Rectal smooth muscle tissue (tissue), 1 donor: ENCODE measurements around the gene AARS2.
"Not testable (repeated sequence)": the region's sequence is repeated elsewhere in the genome, so short reads cannot be mapped to it uniquely, and the experiment has no call there.

ENCODE experiments used
- H3K27ac ChIP-seq: one replicate; pipeline ENCODE4 v1.7.0; 2013; ENCODE audit warnings: low read depth, low read length, inconsistent platforms
- H3K27me3 ChIP-seq: one replicate; pipeline ENCODE4 v1.7.0; 2013; ENCODE audit warnings: low read length; ENCODE audit not compliant: control insufficient read depth, insufficient read depth
- H3K36me3 ChIP-seq: one replicate; pipeline ENCODE4 v1.7.0; 2013; ENCODE audit warnings: low read length; ENCODE audit not compliant: control insufficient read depth, insufficient read depth
- H3K4me1 ChIP-seq: one replicate; pipeline ENCODE4 v1.7.0; 2013; ENCODE audit warnings: low read length; ENCODE audit not compliant: control insufficient read depth, insufficient read depth
- H3K4me3 ChIP-seq: one replicate; pipeline ENCODE4 v1.7.0; 2013; ENCODE audit warnings: low read length
- H3K9ac ChIP-seq: one replicate; pipeline ENCODE4 v1.7.0; 2013; ENCODE audit warnings: low read length

AARS2 gene

GRCh38 chr6:44341095-44341890 lies 28.1 kb upstream of the AARS2 start:
- Histone ChIP-seq H3K4me3 (no peak overlapping the region), H3K27me3 (no peaks in the 10 kb centered on the region), H3K9ac (no peak overlapping the region), H3K36me3 (no peaks in the 10 kb centered on the region), H3K27ac (no peak overlapping the region), H3K4me1 (no peaks in the 10 kb centered on the region)

- H3K36me3 ChIP-seq: no peaks in the 10 kb centered on the region
- no peaks in the 10 kb centered on the region for H3K4me1 ChIP-seq
- H3K9ac ChIP-seq: no peak overlapping the region
- H3K4me3 ChIP-seq: no peak overlapping the region
- no peaks in the 10 kb centered on the region for H3K27me3 ChIP-seq
- H3K27ac ChIP-seq: no peak overlapping the region
Observed at GRCh38 chr6:44339763-44340625, 26.8 kb upstream of the AARS2 start.

- H3K27ac ChIP-seq: no peak overlapping the region
- no peaks in the 10 kb centered on the region for H3K36me3 ChIP-seq
- H3K9ac ChIP-seq: no peak overlapping the region
- no peak overlapping the region for H3K4me3 ChIP-seq
- no peaks in the 10 kb centered on the region for H3K4me1 ChIP-seq
- no peaks in the 10 kb centered on the region for H3K27me3 ChIP-seq
Observed at GRCh38 chr6:44339301-44339700, 26.2 kb upstream of the AARS2 start.

GRCh38 chr6:44338228-44339122 lies 25.3 kb upstream of the AARS2 start:
- Histone ChIP-seq H3K4me3 (no peak overlapping the region), H3K36me3 (no peaks in the 10 kb centered on the region), H3K27me3 (no peaks in the 10 kb centered on the region), H3K9ac (no peak overlapping the region), H3K4me1 (no peaks in the 10 kb centered on the region), H3K27ac (no peak overlapping the region)

- Histone ChIP-seq H3K27ac (no peak overlapping the region), H3K36me3 (no peaks in the 10 kb centered on the region), H3K4me3 (no peak overlapping the region), H3K4me1 (no peaks in the 10 kb centered on the region), H3K9ac (no peak overlapping the region), H3K27me3 (no peaks in the 10 kb centered on the region)
Observed at GRCh38 chr6:44335631-44336030, 22.5 kb upstream of the AARS2 start.

- H3K36me3 ChIP-seq: no peaks in the 10 kb centered on the region
- H3K27ac ChIP-seq: no peak overlapping the region
- no peaks in the 10 kb centered on the region for H3K27me3 ChIP-seq
- no peak overlapping the region for H3K4me3 ChIP-seq
- H3K9ac ChIP-seq: no peak overlapping the region
- no peaks in the 10 kb centered on the region for H3K4me1 ChIP-seq
Observed at GRCh38 chr6:44333942-44334341, 20.8 kb upstream of the AARS2 start.

GRCh38 chr6:44333273-44333919 lies 20.2 kb upstream of the AARS2 start:
- Histone ChIP-seq H3K4me1 (no peaks in the 10 kb centered on the region), H3K4me3 (no peak overlapping the region), H3K36me3 (no peaks in the 10 kb centered on the region), H3K27me3 (no peaks in the 10 kb centered on the region), H3K27ac (no peak overlapping the region), H3K9ac (no peak overlapping the region)

- Histone ChIP-seq H3K36me3 (no peaks in the 10 kb centered on the region), H3K27me3 (no peaks in the 10 kb centered on the region), H3K27ac (no peak overlapping the region), H3K9ac (no peak overlapping the region), H3K4me1 (no peaks in the 10 kb centered on the region), H3K4me3 (no peak overlapping the region)
Observed at GRCh38 chr6:44332585-44332984, 19.4 kb upstream of the AARS2 start.

GRCh38 chr6:44329858-44330257 lies 16.7 kb upstream of the AARS2 start:
- Histone ChIP-seq H3K36me3 (no peaks in the 10 kb centered on the region), H3K4me1 (no peaks in the 10 kb centered on the region), H3K27me3 (no peaks in the 10 kb centered on the region), H3K9ac (no peak overlapping the region), H3K4me3 (no peak overlapping the region), H3K27ac (no peak overlapping the region)

- not testable (repeated sequence) for H3K27me3 ChIP-seq, H3K36me3 ChIP-seq, H3K9ac ChIP-seq, H3K27ac ChIP-seq, H3K4me3 ChIP-seq, H3K4me1 ChIP-seq
Observed at GRCh38 chr6:44328203-44328602, 15.1 kb upstream of the AARS2 start.

GRCh38 chr6:44327760-44328159 lies 14.6 kb upstream of the AARS2 start:
- Histone ChIP-seq H3K36me3 (no peaks in the 10 kb centered on the region), H3K27me3 (no peaks in the 10 kb centered on the region), H3K4me3 (no peak overlapping the region), H3K4me1 (no peaks in the 10 kb centered on the region), H3K27ac (no peak overlapping the region), H3K9ac (no peak overlapping the region)

- Histone ChIP-seq H3K27ac (no peak overlapping the region), H3K4me3 (no peak overlapping the region), H3K36me3 (no peaks in the 10 kb centered on the region), H3K9ac (no peak overlapping the region), H3K4me1 (no peaks in the 10 kb centered on the region), H3K27me3 (no peaks in the 10 kb centered on the region)
Observed at GRCh38 chr6:44327096-44327495, 13.9 kb upstream of the AARS2 start.
